Peyer's patch (tissue), 4 donors: ENCODE measurements around the gene TOP1.

Source experiments
- POLR2A ChIP-seq, 2 donors: fragments of 450-650 bp; IDR thresholded peaks; one replicate each; pipeline ENCODE4 v1.5.1; 2017; ENCODE audit warnings: antibody characterized with exemption in 2 of 2, mild to moderate bottlenecking in 2 of 2, moderate library complexity in 2 of 2
- TF ChIP-seq, protein P1 (sequence below), 6 experiments: fragments of 450-650 bp in 4 of 6; fragments of 200-600 bp in 2 of 6; sonication (generic) in 1 of 6; IDR thresholded peaks; one replicate each; pipeline ENCODE4 v1.5.1; 2017 to 2019; ENCODE audit warnings: antibody characterized with exemption in 6 of 6, mild to moderate bottlenecking in 3 of 6, moderate library complexity in 1 of 6

DNA sequence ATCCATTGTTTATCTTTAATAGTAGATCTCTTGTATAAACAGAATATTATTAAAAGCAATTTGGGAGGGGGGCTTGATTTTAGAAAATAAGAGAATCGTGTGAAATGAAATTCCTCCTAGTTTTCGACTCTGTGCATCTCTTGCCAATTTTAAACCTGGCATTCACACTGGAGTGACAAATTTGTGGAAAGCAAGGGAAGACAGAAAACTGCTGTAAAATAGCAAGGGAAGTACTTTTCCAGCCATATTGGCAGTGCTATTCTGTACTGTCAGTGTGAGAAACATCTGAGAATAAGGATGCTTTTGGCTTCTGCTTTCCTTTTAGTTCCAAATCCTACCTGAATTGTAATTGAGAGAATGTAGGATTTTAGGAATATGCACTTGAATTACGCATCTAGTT lies 40.2 kb downstream of the TOP1 start:
- TF ChIP-seq, protein P1, sequence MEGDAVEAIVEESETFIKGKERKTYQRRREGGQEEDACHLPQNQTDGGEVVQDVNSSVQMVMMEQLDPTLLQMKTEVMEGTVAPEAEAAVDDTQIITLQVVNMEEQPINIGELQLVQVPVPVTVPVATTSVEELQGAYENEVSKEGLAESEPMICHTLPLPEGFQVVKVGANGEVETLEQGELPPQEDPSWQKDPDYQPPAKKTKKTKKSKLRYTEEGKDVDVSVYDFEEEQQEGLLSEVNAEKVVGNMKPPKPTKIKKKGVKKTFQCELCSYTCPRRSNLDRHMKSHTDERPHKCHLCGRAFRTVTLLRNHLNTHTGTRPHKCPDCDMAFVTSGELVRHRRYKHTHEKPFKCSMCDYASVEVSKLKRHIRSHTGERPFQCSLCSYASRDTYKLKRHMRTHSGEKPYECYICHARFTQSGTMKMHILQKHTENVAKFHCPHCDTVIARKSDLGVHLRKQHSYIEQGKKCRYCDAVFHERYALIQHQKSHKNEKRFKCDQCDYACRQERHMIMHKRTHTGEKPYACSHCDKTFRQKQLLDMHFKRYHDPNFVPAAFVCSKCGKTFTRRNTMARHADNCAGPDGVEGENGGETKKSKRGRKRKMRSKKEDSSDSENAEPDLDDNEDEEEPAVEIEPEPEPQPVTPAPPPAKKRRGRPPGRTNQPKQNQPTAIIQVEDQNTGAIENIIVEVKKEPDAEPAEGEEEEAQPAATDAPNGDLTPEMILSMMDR (IDR thresholded peaks at IDR 0.05): no peak
- no peak for TF ChIP-seq POLR2A (IDR thresholded peaks at IDR 0.05)
